Femur (tissue), 1 donor: Measurements from ENCODE around the gene FGD5.
"Not testable (repeated sequence)": the region's sequence is repeated elsewhere in the genome, so short reads cannot be mapped to it uniquely, and the experiment has no call there.

Experiments
- DNase-seq: peaks from one replicate; pipeline ENCODE4 v3.0.0-alpha.2; 2017

FGD5 gene

DNA sequence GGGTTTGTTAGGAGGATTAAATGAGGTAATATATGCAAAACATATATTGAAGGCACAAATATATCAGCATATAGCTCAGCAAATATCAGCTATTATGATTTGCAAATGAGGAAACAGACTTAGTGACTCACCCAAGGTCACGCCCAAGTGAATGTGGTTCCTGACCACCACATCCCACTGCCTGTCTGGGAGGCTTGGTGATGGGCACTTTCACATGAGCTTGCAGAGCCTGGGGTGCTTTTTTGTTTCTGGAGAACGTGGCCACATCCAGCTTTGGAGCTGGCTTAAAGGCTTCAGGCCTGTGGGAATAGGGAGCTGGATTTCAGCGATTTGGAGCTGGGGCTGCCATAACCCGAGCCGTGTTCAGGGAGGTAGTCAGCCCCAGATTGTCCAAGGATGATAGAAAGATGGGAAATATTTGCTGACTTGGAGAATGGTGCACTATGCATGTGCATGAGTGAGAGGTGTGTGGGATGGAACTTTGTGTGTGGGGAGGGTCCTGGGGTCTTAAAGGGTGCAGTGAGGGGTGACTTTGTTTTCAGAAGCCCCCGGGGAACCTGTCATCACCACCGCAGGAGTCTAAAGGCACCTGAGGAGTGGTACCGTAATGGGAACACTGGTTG is 12.0 kb upstream of the FGD5 start:
- DNase-seq: no peak

DNA sequence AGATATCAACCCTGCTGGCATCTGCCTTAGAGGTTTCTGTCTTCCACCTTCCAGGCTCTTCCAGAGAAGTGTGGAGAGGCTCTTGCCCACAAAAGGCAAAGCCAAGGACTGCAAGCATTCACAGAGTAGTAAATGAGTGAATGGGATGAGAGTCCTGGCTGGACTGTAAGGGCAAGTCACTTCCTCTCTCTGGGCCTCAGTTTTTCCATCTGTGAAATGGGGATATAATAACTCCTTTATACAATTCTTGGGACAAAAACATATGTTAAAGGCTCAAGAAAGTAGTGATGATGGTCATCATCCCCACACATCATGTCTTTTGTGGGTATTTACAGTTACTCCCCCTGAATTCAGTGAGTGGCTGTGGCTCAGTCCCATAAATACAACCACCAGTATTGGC is 10.7 kb upstream of the FGD5 start:
- DNase-seq: no peak

DNA sequence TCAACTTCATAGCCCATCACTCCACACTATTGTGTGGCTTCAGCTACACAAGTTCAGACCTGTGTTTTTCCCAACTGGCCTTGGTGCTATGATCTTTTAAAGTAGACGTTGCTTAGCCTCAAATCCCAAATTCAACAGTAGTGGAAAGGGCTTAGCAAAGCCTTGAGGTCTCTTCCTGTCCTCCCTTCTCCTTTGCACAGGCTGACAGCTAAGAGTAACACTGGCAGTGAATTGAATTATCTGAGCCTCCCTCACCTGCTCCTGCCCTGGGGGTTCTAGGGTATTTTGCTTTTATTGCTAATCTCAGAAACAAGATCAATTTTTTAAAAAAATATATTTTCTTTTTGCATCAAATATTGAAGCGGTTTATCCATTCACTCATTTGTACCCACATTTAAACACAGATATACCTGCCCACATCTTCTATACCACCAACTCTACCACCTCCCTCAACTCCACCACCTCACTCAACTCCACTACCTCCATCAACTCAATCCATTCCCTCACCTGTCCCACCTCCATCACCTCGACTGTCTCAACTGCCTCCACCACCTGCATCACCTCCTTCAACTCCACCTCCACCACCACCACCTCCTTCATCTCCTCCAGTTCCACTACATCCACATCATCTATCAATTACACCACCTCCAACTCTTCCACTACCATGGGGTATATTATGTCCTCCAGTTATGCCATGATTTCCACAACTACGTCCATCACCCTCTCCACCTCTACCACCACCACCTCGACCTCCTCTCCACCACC is 10.1 kb upstream of the FGD5 start:
- no peak for DNase-seq

DNA sequence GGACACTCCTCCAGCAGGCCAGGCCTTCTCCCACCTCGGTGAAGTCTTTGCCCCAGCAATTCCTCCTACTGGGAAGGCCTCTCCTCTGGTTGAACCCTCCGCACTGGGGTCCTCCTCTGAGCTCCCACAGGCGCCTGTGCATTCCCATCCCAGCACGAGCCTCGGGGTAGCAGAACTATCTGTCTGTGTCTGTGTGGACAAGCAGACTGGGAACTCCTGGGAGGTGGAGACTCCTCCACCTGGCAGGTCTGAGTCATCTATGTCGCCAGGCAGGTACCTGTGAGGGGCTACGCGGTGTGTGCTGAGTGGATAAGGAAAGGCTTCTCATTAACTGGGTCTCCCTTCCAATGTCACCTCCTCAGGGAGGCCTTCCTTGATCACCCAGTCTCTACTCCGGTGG is 9.2 kb upstream of the FGD5 start:
- DNase-seq: not testable (repeated sequence)

DNA sequence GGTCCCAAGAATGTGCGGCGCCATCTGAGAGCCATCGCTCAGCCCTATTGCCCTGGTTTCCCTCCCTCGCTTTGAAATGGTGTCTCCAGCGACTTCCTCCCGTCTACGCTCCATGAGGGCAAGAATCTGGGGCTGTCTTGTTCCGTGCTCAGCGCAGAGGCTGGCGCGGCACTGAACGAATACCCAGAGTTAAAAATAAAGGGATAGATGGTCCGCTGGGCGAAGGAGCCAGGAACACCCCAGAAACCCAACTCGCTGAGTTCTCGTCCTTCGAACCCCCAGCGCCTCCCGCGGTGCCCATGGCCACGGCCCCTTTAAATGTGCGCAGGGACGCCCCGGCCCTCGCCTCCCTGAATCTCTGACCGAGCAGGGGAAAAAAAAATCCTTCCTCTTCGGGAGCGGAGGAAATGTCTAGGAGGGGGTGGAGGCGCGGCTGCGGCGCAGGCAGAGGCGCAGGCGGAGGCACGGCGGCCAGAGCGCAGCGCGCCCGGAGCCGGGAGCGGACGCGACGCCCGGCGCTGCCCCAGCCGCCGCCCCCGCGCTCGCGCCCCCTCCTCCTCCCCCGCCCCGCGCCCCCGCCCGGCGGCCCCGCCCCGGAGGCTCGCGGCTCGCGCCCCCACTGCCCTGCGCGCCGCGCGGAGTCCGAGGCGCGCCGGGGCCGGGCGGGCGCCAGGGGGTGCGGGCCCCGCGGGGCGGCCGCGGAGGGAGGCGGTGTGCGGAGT is 8.5 kb upstream of the FGD5 start:
- peak; percentile 60 for DNase-seq

DNA sequence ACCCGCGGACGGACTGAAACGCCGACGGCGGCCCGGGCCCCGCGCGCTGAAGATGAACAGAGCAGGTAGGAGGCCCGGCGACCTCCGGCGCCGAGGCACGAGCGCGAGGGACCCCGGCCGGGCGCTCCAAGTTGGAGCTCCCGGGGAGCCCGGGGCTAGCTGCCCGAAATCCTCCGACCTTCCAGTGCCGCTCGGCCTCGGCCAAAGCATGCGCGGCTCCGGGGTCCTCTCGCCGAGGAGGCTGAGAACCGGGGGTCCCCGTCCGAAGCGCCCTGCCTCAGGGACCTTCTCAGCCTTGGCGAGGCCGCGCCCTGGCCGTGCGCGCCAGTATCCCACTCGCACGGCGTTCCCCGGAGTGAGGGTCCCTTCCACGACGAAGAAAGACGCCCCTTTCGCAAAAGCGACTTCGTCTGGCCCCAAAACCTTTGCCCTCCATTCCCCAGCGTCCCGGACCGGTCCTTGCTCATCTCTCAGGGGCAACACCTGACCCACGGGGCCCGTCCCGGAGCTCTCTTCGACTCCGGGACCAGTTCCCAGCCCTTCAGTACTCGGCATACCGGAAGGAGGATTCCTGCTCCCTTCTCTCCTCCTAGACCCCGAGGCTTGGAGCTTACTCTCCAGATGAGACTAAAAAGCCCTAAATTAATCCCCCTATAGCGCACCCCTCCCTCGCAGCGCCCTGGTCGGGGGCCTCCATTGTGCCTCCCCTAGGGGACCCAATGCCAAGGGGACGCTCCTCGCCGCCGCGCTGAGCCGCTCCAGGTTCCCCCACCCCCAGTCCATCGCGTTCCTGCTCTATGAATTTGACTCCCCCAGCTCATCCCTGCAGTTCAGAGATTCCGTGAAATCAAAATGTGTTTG is 7.7 kb upstream of the FGD5 start:
- DNase-seq: peak; percentile 33

DNA sequence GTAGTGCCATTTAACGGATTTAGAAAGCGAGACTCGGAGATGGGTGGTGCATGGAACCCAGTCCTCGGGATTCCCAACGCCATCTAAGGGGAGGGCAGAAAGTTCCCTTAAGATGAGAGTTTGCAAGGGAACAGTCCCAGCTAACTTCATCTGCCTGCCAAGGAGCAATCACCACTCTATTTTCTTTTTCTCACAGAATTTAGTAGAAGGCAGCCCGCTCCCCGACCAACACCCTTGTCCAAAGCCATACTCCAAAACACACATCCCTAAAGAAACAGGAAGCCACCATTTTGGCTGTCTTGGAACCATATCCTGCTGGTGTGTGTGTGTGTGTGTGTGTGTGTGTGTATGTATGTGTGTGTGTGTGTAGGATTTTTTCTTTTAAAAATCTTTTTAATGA is 7.1 kb upstream of the FGD5 start:
- DNase-seq: peak; percentile 46

DNA sequence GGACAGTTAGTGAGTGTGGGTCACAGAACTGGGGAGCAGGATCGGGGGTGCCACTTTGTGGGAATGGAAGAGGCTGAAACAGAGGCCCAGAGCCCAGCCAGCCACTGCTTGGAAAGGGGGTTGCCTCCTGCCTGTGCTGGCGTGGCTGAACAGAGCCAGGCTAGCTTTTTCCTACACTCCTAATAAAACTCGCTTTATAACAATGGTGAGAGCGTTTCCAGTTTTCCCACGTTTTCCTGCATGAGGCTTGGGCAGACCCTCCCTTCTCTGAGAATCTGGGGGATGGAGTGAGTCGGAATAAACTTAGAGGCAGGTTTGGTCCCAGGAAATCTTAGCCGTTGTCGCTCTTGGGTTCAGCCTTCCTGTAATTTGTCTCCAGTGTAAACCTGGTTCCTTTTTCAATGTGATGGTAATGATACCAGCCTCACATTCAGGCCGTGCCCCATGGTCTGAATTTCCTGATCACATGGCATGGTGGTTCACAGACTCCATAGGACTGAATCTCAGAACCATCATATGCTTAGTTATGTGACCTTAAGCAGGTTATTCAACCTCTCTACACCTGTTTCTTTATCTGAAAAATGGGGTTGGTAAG is 6.5 kb upstream of the FGD5 start:
- no peak for DNase-seq

DNA sequence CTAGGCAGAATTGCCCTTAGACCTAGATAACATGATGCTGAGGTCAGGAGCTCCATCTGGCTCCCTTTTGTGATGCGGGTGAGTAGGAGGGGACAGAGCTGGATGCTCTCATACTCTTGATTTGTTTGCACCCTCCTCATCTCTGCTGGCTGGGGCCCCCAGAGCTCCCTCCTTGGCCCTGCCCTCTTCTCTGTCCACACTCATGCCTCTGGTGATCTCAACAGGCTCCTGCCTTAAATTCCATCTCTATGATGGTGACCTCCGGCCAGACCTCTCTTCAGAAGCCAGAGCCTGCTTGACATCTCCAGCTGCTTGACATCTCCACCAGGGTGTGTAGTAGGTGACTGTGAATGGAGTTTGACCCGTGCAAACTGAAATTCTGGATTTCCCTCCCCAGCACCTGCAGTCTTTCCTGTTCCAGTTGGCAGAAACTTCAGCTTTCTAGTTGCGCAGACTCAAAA is 4.3 kb upstream of the FGD5 start:
- DNase-seq: no peak

DNA sequence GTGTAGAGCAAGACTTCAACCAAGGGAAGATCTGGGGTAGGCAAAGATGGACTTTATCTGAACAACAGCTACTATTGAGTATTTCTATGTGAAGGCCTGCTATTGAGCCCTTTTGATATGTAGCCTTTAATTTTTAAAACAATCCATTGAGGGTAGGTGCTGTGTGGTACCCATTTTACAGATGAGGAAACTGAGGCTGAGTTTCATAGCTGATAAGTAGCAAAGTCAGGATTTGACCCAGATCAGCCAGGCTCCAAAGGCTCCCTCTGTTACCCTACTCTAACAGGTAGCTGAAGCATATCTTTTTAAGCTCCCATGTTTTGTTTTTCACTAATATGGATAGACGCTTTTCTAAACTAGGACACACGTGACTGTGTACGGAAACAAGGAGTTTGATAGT is 2.4 kb upstream of the FGD5 start:
- DNase-seq: no peak

DNA sequence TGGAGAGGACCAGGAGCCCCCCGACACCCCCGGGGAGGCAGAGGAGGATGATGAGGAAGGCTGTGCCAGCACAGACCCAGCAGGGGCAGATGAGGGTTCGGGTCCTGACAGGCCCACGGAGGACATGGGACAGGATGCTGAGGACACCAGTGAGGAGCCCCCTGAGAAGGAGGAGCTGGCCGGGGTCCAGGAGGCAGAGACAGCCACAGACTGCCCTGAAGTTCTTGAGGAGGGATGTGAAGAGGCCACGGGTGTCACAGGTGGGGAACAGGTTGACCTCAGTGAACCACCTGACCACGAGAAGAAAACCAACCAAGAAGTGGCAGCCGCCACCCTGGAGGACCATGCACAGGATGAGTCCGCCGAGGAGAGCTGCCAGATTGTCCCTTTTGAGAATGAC is 909 bp downstream of the FGD5 start:
- no peak for DNase-seq

DNA sequence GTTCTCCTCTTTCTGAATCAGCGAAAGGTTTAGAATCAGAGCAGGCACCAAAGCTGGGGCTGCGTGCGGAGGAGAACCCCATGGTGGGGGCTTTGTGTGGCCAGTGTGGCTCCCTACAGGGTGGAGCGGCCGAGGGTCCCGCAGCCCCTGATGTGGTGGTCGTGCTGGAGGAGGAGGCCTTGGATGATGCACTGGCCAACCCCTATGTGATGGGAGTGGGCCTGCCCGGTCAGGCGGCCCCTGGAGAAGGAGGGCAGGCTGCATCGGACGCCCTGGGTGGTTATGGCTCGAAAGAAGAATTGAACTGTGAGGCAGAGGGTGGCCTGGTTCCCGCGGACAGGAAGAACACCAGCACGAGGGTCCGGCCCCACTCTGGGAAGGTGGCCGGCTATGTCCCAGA is 1.4 kb downstream of the FGD5 start:
- DNase-seq: no peak

DNA sequence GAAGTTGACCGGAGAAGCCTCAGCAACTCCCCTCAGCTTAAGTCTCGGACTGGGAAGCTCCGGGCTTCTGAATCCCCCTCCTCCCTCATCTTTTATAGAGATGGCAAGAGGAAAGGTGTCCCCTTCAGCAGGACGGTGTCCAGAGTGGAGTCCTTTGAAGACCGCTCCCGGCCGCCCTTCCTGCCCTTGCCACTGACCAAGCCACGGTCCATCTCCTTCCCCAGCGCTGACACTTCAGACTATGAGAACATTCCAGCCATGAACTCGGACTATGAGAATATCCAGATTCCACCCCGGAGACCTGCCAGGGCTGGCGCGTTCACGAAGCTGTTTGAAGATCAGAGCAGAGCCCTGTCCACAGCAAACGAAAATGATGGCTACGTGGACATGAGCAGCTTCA is 2.4 kb downstream of the FGD5 start:
- no peak for DNase-seq

DNA sequence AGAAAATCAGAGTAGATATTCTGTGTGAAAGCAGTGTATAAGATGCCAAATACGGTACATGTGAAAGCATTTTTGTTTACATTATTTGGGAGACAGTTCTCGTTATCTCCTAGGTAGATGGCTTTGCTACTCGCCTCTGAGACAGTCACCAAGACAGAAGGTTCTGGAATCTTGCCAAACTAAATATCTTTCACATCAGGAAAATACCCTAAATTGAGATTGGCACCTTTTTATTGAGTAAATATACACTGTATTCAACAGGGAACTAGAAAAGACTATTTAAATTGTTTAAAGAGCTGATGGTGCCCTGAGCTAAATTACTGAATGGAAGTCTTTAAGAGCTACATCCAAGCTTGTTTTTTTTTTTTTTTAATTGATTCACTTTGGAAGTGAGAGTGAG is 3.4 kb downstream of the FGD5 start:
- DNase-seq: no peak

DNA sequence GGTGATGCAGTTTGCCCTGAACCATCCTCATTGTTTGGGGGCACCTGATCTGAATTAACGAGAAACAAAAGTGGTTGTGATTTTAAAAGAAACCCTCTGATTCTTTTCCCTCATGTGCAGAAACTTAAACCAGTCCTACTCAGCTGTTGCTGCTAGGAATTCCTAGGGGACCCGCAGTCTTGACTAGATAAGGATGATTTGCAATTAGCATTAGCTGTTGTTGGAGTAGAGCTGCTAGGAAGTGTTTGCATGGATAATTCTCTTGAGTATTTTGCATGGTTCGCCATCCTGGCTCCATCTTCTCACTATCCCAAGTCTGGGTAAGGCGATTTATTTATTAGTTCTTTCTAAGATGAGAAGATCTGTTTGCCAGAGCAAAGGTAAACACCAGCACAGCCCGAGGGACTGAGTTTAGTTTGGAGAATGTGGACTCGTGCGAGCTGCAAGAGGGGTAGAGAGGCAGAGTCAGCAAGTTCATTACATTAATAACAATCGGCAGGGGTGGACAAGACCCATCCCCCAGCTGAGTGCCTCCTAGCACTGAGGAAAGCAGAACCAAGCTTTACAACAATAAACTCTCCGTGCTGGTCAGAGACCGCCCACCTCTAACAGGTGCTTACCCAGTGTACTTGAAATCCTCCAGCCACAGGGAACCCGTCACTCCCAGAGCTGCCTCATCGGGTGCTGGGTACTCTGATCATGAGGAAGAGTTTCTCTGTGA is 4.1 kb downstream of the FGD5 start:
- DNase-seq: no peak

DNA sequence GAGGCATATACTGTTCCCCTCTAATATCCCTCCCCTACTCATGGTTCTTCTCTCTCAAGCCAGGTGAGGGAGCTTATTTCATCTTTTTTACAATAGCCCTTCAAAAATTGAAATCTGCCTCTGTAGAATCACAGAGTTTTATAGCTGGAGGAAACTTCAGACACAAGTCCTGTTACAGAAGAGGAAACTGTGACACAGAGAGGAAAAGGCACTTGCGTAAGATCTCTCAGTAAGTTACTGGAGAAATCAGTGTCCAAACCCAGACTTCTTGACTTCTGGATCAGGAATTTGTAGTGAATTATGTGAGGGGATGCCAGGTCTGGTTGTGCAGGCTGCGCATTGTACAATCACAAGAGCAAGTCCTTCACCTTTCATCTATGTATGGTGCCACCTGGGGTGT is 4.6 kb downstream of the FGD5 start:
- no peak for DNase-seq

DNA sequence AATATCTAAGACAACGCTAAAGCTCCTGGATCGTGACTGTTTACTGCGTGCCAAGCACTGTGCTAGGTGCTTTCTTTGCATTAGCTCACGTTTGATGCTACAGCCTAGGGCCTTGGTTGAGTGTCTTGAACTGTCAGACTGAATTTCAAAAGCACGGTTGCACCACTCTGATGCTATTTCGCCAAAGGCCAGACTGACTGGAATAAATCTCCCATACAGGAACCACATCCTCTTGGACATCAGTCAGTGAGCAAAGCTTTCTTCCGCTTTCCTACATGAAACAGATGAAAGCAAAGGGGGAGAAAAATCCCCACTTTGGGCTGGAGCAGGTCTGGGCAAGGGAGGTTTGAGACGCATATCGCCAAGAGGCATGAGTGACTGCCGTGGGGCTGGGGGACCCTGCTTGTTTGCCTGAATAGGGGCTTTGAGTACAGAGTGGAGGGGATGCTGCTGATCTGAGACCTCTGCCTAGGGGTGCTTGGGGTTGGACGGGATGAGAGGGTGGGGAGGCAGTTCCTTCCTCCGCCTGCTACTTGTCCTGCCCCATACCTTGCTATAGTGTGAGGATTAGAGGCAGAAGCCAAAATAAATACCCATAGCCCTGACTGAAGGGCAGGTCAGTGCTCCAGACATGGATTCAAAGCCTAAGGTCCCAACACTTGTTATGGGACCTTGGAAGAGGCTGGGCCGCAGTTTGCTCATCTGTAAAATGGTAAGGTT is 5.3 kb downstream of the FGD5 start:
- no peak for DNase-seq

DNA sequence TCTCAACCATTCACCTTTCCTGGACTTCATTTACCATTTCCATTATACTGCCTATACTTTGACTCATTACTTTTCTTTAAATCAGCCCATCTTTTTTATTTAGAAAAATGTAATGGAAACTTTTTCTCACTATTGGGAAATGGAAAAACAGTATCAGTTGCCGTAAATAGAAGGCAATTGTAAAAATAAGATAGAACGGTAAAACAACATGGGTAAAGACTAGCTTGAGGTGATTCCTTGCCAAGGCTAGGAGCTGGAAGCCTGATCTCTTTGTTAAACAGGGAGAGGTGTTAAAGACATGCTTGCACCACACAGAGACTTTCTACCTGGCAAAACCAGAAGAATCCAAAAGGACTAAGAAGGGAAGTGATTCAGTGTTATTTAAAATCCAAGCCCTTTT is 5.9 kb downstream of the FGD5 start:
- DNase-seq: no peak

DNA sequence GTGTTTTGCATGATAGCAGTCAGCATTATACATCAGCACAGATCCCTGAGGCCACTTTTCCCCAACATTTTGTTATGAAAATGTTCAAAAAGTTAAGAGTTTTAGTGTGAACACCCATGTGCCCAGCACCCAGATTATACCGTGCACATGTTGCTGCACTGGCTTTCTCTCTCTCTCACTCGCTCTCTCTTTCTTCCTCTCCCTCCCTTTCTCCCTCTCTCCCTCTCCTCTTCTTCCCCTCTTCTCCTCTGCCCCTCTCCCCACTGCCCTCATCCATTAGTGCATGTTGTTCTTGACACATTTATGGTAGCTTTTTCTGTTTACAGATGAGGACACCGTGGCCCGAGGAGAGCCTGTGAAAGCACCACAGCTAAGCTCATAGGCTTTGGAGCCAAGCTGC is 7.3 kb downstream of the FGD5 start:
- DNase-seq: no peak

DNA sequence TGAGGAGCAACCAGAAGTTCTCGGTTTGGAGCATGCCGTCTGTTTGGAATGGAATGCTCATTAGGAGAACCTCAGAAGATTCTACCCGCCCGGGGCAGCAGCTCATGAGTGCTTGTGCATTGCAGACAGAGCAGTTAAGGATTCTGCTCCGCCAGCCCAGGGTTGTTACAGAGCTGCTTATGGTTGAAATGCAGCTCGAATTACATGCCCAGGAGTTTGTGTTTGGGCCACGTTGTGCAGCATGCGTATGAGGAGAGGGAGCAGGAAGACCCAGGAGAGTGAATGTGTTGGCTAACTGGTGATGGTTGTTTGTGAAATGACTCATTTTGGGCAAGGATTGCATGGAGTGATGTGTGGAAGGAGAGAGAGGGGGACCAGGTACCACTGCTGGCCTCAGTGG is 9.0 kb downstream of the FGD5 start:
- DNase-seq: no peak

DNA sequence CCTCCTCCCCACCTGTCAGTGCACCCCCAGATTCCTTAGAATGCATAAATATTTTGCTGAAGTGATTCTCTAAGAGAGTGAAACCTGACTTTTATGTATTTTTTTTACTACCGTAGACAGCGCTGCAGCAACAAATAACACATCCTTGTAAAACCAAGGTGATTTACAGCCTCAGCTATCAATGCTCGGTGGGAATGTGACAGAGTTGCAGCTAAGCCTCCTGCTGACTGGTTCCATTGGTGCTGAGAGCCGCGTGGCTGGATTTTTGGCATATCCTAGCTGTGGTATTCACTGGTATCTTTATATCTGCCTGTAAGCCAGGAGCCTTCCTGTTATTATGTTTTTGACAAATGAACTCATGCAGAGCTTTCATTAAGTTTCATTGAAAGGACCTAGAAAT is 11.0 kb downstream of the FGD5 start:
- no peak for DNase-seq
